Kidney capillary endothelial cell (primary cell): ENCODE results near the gene MAZ.

Experiments used
- DNase-seq: peaks from one replicate; pipeline ENCODE4 v3.0.0-alpha.2; 2018; ENCODE audit warnings: low spot score

Gene MAZ

GRCh38 chr16:29857133-29857760, 50.9 kb downstream of the MAZ start:
- no peak for DNase-seq

GRCh38 chr16:29858149-29858849, 52.0 kb downstream of the MAZ start:
- DNase-seq = no peak

DNA sequence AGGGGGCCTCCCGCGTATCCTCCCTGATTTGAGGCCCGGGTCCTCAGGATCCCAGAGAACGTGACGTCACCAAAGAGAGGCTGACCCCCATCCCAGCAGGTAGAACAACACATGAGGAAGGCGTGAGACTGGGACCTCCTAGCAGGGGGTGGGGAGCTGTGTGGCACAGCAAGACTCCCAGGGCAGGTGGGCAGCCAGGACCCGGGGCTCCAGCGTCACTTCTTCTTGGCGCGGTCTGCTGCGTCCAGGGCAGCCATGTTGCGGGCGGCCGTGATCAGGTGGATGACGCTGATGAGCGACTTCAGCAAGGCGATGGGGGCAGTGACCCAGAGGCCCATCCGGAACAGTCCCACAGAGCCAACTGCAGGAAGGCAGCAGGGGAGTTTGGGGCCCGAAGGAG, 52.6 kb downstream of the MAZ start:
- no peak for DNase-seq

GRCh38 chr16:29860218-29860617, 53.9 kb downstream of the MAZ start:
- DNase-seq = no peak
